GM06990 (cell line): ENCODE results near the gene GABPB1.

Experiments used
- DNase-seq: peaks from one replicate; pipeline ENCODE4 v3.0.0-alpha.2; 2011; ENCODE audit not compliant: insufficient read length; ENCODE audit errors: extremely low read depth
- H3K27me3 ChIP-seq: replicated peaks from 2 replicates; pipeline ENCODE4 v1.6.0; 2011; ENCODE audit warnings: low read length; ENCODE audit not compliant: control insufficient read depth, insufficient read depth
- H3K36me3 ChIP-seq: 2 replicates; pipeline ENCODE4 v1.5.1; 2011; ENCODE audit warnings: low read length; ENCODE audit not compliant: control insufficient read depth, insufficient read depth
- H3K4me3 ChIP-seq: replicated peaks from 2 replicates; pipeline ENCODE4 v1.5.1; 2011; ENCODE audit warnings: low read depth, mild to moderate bottlenecking, control low read depth, low read length
- TF ChIP-seq, protein P1 (sequence below): IDR thresholded peaks from 2 replicates; pipeline ENCODE4 v1.5.1; 2011; ENCODE audit warnings: low read length, control low read depth, mild to moderate bottlenecking, inconsistent platforms; ENCODE audit not compliant: insufficient read depth, poor library complexity, severe bottlenecking

Gene GABPB1

DNA sequence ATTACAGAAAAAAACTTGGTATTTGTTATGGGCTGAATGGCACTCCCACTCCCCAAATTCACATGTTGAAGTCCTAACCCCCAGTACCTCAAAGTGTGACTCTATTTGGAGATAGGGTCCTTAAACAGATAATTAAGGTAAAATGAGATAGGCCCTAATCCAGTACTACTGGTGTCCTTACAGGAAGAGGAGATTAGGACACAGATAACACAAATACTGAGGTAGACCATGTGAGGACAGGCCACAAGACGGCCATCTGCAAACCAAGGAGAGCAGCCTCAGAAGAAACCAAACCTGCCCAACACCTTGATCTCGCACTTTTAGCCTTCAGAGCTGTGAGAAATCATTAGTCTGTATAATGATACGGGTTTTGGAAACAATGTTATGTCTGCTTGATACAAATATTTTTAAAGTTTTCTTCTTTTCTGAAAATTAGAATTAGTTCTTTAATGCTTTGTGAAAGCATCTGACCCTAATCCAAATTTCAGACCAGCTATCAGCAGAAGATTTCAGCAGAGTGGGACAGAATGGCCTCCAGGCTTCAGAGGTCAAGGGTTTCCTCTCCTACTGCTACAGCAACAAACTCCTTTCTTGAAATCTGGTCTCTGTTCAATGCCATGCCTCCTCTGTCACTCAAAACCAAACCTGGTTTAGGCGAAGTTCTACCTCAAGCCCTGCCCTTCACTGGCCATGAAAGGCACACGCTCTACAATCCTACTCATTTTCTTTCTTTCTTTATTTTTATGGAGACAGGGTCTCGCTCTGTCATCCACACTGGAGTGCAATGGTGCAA lies 67.5 kb downstream of the GABPB1 start:
- peaks cover 5% of the 10 kb centered on the region for H3K36me3 ChIP-seq
- H3K27me3 ChIP-seq = no peaks in the 10 kb centered on the region
- TF ChIP-seq, protein P1, sequence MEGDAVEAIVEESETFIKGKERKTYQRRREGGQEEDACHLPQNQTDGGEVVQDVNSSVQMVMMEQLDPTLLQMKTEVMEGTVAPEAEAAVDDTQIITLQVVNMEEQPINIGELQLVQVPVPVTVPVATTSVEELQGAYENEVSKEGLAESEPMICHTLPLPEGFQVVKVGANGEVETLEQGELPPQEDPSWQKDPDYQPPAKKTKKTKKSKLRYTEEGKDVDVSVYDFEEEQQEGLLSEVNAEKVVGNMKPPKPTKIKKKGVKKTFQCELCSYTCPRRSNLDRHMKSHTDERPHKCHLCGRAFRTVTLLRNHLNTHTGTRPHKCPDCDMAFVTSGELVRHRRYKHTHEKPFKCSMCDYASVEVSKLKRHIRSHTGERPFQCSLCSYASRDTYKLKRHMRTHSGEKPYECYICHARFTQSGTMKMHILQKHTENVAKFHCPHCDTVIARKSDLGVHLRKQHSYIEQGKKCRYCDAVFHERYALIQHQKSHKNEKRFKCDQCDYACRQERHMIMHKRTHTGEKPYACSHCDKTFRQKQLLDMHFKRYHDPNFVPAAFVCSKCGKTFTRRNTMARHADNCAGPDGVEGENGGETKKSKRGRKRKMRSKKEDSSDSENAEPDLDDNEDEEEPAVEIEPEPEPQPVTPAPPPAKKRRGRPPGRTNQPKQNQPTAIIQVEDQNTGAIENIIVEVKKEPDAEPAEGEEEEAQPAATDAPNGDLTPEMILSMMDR = no peak

GRCh38 chr15:50281427-50281826 lies 73.6 kb downstream of the GABPB1 start:
- TF ChIP-seq, protein P1 = no peak
- no peak for DNase-seq
- no peaks in the 10 kb centered on the region for H3K27me3 ChIP-seq
- H3K36me3 ChIP-seq = no peaks in the 10 kb centered on the region
- H3K4me3 ChIP-seq = no peak overlapping the region

More for the DNA sequence above, 67.5 kb downstream of the GABPB1 start:
- H3K4me3 ChIP-seq = no peak overlapping the region
- no peak for DNase-seq

DNA sequence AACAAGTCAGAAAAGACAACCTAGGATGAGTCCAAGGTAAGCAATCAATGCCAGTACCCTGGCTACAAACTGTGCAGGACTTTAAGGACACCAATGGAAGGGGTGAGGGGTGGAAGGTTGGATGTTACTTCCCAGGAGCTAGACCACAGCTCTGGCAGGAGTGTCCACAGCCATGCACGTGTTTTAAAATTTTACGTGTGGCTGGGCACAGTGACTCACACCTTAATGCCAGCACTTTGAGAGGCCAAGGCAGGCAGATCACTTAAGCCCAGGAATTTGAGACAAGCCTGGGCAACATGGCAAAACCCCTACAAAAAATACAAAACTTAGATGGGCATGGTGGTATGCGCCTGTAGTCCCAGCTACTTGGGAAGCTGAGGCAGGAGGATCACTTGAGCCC lies 74.7 kb downstream of the GABPB1 start:
- no peak overlapping the region for H3K4me3 ChIP-seq
- TF ChIP-seq, protein P1 = no peak
- H3K36me3 ChIP-seq = no peaks in the 10 kb centered on the region
- H3K27me3 ChIP-seq = no peaks in the 10 kb centered on the region
- DNase-seq = no peak

DNA sequence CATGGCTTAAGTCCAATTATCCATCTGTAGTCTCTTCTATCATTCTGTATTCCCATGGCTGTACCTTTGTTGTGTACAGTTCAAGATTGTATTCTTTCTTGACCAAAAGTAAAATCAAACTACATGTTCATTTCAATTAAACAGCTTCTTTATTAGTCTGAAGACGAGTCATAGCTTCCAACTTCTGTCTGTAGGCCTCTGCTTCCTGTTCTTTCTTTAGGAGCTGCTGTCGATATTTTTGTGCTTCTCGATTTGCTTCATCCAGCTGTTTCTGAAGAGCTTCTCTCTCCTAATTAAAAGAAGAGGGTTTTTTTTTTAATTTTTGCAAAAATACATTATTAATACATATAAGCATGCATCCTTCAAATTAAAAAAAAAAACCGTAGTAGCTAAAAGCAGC lies 76.5 kb downstream of the GABPB1 start:
- H3K36me3 ChIP-seq = no peaks in the 10 kb centered on the region
- H3K27me3 ChIP-seq = no peaks in the 10 kb centered on the region
- no peak overlapping the region for H3K4me3 ChIP-seq
- TF ChIP-seq, protein P1 = no peak
- no peak for DNase-seq

- no peaks in the 10 kb centered on the region for H3K27me3 ChIP-seq
- no peaks in the 10 kb centered on the region for H3K36me3 ChIP-seq
- H3K4me3 ChIP-seq = no peak overlapping the region
- TF ChIP-seq, protein P1 = no peak
- DNase-seq = no peak
Observed at GRCh38 chr15:50277370-50277769, 77.6 kb downstream of the GABPB1 start.
